HG02870 (cell line): ENCODE data around the gene PRDX6.
A peak's percentile ranks its signal among the peaks of the same experiment; 100 is the strongest.
"Not testable (repeated sequence)": the region's sequence is repeated elsewhere in the genome, so short reads cannot be mapped to it uniquely, and the experiment has no call there.

Experiments
- ATAC-seq: cut with Tn5 transposase; IDR thresholded peaks from one replicate; pipeline ENCODE4 v1.9.1; 2021; ENCODE audit warnings: mild to moderate bottlenecking, moderate library complexity; ENCODE audit not compliant: unreplicated experiment

The PRDX6 gene

DNA sequence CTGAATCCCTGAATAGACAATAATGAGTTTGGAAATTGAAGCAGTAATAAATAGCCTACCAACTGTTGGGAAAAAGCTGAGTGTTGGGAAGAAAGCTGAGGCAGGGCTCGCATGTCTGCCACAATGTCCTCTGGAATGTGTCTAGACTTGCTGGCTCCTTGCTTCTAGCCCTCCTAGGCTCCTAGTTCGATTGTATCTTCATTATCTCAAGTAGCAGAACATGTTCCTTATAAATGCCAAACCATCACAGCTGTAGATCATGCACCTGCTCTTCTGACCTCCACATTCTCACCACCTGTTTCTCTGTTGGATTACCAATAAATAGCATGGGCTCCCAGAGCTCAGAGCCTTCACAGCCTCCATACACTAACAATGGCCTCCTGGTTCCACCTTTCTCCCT is 12.9 kb upstream of the PRDX6 start:
- ATAC-seq: not testable (repeated sequence)

DNA sequence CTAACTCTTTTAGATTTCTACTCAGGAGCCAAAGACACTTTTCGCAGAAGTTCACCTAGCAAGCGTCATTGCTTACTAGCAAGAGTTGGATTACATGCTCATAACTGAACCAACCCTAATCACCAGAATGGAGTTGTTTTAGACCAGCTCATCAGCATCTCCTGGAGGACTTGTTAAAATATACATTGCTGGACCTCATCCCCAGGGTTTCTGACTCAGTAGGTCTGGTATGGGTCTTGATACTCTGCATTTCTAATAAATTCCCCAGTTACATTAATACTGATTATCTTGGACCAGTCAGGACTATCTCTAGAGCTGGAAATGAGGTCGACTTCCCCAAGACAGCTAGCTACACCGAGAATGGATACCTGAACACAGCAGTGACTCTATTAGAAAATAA is 9.7 kb upstream of the PRDX6 start:
- no peak for ATAC-seq

- ATAC-seq: no peak
These were observed 7.5 kb upstream of the PRDX6 start for GRCh38 chr1:173469656-173470055.

- no peak for ATAC-seq
These were observed 6.5 kb upstream of the PRDX6 start for GRCh38 chr1:173470608-173471007.

GRCh38 chr1:173473599-173474011 is 3.5 kb upstream of the PRDX6 start:
- no peak for ATAC-seq

DNA sequence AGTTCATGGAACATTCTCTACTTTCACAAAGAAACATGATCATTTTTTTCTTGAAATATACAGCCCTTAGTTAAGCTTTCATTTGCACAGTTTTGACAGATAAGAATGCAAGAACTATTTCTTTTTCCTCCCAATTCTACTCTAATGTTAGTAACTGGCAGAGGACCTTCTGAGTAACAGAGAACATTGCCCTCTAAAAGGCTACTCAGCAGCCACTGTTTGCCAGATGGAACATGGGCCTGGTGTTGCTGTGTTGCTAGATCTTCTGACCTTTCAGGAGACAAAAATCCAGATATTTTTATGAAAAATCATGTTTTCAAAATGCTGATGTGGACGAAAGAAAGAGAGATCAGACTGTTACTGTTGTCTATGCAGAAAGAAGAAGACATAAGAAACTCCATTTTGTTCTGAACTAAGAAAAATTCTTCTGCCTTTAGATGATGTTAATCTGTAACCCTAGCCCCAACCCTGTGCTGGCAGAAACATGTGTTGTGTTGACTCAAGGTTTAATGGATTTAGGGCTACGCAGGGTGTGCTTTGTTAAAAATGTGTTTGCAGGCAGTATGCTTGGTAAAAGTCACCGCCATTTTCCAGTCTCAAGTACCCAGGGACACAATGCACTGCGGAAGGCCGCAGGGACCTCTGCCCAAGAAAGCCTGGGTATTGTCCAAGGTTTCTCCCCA is 2.9 kb upstream of the PRDX6 start:
- no peak for ATAC-seq

GRCh38 chr1:173474780-173475421 is 2.2 kb upstream of the PRDX6 start:
- not testable (repeated sequence) for ATAC-seq

- no peak for ATAC-seq
These were observed 1.5 kb upstream of the PRDX6 start for GRCh38 chr1:173475564-173476196.

DNA sequence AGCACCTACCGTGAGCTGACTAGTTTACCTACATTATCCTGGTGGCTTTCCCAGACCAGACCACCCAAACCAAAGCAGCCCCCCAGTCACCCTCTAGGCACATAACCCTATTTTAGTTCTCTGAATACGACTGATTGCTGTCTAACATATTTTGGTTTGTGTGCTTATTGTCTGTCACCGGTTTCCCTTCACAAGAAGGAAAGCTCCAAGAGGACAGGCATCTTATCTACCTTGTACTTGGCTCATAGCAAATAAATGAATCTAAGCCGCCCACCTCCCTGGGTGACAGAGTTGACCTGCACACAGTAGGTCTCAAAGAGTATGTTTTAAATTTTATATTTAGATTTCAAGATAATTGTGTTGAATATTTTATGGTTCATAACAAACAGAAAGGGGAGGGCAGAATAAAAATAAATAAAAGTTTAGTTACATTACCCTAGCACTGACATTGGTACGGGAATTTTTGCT is 904 bp upstream of the PRDX6 start:
- ATAC-seq: no peak

GRCh38 chr1:173476665-173477285 is 360 bp upstream of the PRDX6 start:
- ATAC-seq: peak; percentile 94

- ATAC-seq: no peak
These were observed 1.0 kb downstream of the PRDX6 start for GRCh38 chr1:173478094-173478674.

- no peak for ATAC-seq
These were observed 2.5 kb downstream of the PRDX6 start for GRCh38 chr1:173479649-173480048.

GRCh38 chr1:173481195-173481772 is 4.1 kb downstream of the PRDX6 start:
- no peak for ATAC-seq

DNA sequence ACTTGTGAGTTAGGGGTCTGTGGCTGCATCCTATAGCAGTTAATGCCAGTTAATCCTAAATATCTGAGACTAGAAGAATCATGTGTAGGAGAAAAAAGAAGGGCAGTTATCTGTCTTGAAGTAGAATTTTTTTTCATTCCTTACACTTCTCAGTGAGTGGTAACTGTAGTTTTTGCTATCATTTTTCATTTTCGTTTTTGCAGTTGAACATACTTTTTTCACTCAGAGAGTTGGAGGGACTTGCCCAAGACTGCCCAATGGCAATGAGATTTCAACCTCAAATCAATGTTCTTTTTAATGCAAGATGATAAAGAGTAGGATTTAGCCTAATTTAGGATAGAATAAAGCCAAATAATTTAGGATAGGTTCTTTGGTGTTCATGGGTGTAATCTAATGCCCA is 5.5 kb downstream of the PRDX6 start:
- no peak for ATAC-seq

DNA sequence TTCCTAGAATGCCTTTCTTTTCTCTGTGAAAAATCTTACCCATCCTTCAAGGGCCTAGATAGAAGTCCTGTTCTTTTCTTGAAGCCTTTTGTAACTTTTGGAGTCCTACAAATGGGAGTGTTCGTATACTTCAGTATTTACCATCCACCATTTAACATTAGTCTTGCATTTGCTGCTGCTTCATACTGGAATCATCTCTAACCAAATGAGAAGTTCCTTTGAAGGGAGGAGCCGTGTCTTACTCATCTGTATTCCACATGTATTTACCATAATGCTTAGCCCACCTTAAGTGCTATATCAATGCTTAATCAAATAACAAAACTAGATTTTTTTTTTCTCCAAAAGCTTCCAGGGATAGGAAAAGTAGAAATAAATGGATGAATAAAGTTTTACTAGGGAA is 7.1 kb downstream of the PRDX6 start:
- ATAC-seq: no peak

- ATAC-seq: no peak
These were observed 8.3 kb downstream of the PRDX6 start for GRCh38 chr1:173485401-173485800.

GRCh38 chr1:173488001-173488400 is 10.9 kb downstream of the PRDX6 start:
- no peak for ATAC-seq

- ATAC-seq: no peak
These were observed 12.0 kb downstream of the PRDX6 start for GRCh38 chr1:173489149-173489600.

GRCh38 chr1:173489929-173490328 is 12.8 kb downstream of the PRDX6 start:
- no peak for ATAC-seq

DNA sequence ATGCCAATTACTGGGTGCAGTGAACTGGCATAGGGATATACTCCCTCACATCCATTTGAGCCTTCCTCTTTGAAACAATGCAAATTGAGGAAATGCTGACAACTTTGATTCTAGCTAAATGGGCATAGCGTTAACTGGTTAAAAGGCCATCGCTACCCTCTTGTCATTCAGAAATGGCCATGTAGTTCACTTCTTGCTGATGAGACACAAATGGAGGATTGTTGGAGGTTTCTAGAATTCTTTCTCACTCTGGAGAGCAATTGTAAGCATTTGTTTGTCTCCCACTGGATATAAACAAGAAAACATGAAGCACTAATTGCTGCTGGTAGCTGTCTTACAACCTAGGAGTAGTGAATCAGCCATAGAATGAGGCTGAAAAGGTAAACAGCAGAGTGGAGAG is 14.4 kb downstream of the PRDX6 start:
- ATAC-seq: no peak

DNA sequence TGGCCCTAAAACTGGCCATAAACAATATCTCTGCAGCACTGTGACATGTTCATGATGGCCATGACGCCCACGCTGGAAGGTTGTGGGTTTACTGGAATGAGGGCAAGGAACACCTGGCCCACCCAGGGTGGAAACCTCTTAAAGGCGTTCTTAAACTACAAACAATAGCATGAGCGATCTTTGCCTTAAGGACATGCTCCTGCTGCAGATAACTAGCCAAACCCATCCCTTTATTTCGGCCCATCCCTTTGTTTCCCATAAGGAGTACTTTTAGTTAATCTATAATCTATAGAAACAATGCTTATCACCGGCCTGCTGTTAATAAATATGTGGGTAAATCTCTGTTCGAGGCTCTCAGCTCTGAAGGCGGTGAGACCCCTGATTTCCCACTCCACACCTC is 16.0 kb downstream of the PRDX6 start:
- not testable (repeated sequence) for ATAC-seq
